SU-DHL-6 (cell line): ENCODE measurements around the gene BCKDHB.
"Not testable (repeated sequence)": the region's sequence is repeated elsewhere in the genome, so short reads cannot be mapped to it uniquely, and the experiment has no call there.

ENCODE experiments used
- CTCF ChIP-seq: fragments of 200-600 bp; sonication (generic); IDR thresholded peaks from one replicate; pipeline ENCODE4 v1.5.1; 2017; ENCODE audit warnings: antibody characterized with exemption, mild to moderate bottlenecking, low read length, moderate library complexity; ENCODE audit not compliant: insufficient read depth, poor library complexity, severe bottlenecking
- EZH2phosphoT487 ChIP-seq: fragments of 200-600 bp; sonication (generic), shearing (Covaris generic); conservative IDR thresholded peaks from 2 replicates; pipeline ENCODE4 v1.6.1; 2018; ENCODE audit warnings: mild to moderate bottlenecking, antibody characterized with exemption, low read length, moderate library complexity, mixed read lengths

- not testable (repeated sequence) for TF ChIP-seq CTCF, EZH2phosphoT487
Measured at GRCh38 chr6:80238754-80239153, 132.3 kb downstream of the BCKDHB start.
